Measurements from ENCODE around the gene PAM.

PAM gene

DNA sequence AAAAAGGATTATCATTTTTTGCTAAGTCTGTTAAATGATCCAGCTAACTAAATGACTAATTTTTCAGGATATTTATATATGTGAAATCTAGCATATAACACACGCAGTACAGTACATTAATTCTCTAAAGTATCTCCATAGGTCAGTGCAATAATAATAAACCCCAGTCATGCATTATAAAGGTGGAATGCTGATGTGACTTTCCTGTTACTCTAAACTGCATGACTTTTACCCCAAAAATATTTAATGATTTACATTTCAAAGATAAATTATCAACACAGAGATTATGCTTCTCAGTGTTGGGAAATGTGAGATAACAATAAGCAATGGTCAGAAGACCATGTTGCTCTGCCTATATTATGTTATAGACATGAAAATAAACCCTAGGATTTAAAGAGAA is 34.1 kb upstream of the PAM start:
- no peak overlapping the region for H3K4me3 ChIP-seq
- H3K4me1 ChIP-seq, result no peaks in the 10 kb centered on the region
- TF ChIP-seq Cebpa-rat (IDR thresholded peaks at IDR 0.05), result no peak

DNA sequence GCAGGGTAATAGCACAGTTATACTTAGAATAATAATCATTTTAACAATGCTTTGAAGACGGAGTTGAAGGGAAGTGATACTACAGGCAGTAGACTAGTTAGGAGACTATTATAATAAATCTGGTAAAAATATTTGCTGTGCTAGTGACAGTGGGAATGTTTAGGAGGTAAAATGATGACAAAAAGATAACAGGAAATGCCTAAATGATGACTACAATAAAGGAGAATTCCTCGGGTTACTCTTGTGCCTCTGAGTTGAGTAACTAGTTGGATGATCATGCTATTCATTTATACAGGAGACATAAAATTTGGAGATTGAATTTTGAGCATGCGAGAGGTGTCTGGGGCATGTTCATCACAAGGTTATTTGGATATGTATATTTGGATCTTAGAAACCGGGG is 32.2 kb upstream of the PAM start:
- H3K4me2 ChIP-seq, result no peak overlapping the region
- H4K20me1 ChIP-seq, result no peaks in the 10 kb centered on the region
- no peak overlapping the region for H3K9ac ChIP-seq
- no peak overlapping the region for H3K27ac ChIP-seq
- peaks cover 0 to 5% (median 0%) of the 10 kb centered on the region in 11 experiments; a peak in 1 of 22 replicates for H3K9me3 ChIP-seq (replicated peaks in 1 of 11)
- no peaks in the 10 kb centered on the region for H3K27me3 ChIP-seq
- H3K36me3 ChIP-seq, result no peaks in the 10 kb centered on the region
- no peak overlapping the region for H3K4me3 ChIP-seq
- H3K4me1 ChIP-seq, result no peaks in the 10 kb centered on the region
- TF ChIP-seq Cebpa-rat (IDR thresholded peaks at IDR 0.05), result no peak

More for the DNA sequence above, 34.1 kb upstream of the PAM start:
- Histone ChIP-seq H3K9me3 (replicated peaks in 1 of 11) (peaks cover 0 to 5% (median 0%) of the 10 kb centered on the region in 11 experiments; a peak in 1 of 22 replicates), H4K20me1 (no peaks in the 10 kb centered on the region), H3K27ac (no peak overlapping the region), H3K36me3 (no peaks in the 10 kb centered on the region), H3K4me2 (no peak overlapping the region), H3K27me3 (no peaks in the 10 kb centered on the region), H3K9ac (no peak overlapping the region)

DNA sequence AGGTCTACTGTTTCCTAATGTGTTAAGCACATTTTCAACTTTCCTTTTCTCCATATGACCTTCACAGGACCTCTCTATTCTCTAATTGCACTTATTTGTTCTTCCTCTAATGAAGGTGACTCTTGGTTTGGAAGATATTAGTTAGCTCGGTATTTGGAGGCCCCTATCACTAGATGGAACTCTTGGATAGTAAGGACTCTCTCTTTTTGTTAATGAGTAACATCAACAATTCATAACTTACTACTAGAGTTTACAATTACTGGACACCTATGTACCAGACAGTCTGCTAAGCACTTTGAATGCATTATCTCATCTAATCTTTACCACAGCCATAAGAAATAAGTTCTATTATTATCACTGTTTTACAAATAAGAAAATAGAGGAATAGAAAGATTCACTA is 23.4 kb upstream of the PAM start:
- no peak overlapping the region for H3K4me2 ChIP-seq
- H3K36me3 ChIP-seq, result no peaks in the 10 kb centered on the region
- H3K27me3 ChIP-seq, result no peaks in the 10 kb centered on the region
- TF ChIP-seq Cebpa-rat (IDR thresholded peaks at IDR 0.05), result no peak
- no peaks in the 10 kb centered on the region for H4K20me1 ChIP-seq
- no peak overlapping the region for H3K27ac ChIP-seq
- H3K9me3 ChIP-seq (replicated peaks in 1 of 11), result peaks cover 0 to 6% (median 0%) of the 10 kb centered on the region in 11 experiments; a peak in 1 of 22 replicates
- H3K9ac ChIP-seq, result no peak overlapping the region
- no peaks in the 10 kb centered on the region for H3K4me1 ChIP-seq
- H3K4me3 ChIP-seq, result no peak overlapping the region

DNA sequence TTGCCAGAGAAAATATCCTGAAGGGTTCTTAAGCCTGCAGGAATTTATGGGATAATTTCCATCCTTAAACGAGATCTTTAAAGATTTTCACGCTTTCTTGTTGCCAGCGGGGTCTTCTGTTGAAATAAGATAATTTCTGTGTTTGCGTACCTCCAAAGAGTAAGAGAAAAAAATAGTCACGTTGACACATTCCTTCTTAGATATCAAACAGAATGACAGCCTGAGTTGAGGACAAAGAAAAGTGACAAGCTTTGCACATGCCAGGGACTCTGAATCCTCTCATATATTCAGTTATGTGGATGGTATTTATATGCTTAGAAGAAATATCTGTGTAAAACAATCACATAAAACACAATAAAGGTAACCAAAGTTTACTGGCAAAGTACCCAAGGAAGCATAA is 21.6 kb upstream of the PAM start:
- no peaks in the 10 kb centered on the region for H4K20me1 ChIP-seq
- no peak overlapping the region for H3K9ac ChIP-seq
- no peaks in the 10 kb centered on the region for H3K27me3 ChIP-seq
- no peak overlapping the region for H3K27ac ChIP-seq
- peaks cover 0 to 6% (median 0%) of the 10 kb centered on the region in 11 experiments; a peak in 1 of 22 replicates for H3K9me3 ChIP-seq (replicated peaks in 1 of 11)
- H3K36me3 ChIP-seq, result no peaks in the 10 kb centered on the region
- H3K4me1 ChIP-seq, result peaks cover 0 to 4% (median 0%) of the 10 kb centered on the region in 10 experiments; a peak in 1 of 20 replicates
- no peak overlapping the region for H3K4me2 ChIP-seq
- H3K4me3 ChIP-seq, result no peak overlapping the region
- TF ChIP-seq Cebpa-rat (IDR thresholded peaks at IDR 0.05), result no peak

DNA sequence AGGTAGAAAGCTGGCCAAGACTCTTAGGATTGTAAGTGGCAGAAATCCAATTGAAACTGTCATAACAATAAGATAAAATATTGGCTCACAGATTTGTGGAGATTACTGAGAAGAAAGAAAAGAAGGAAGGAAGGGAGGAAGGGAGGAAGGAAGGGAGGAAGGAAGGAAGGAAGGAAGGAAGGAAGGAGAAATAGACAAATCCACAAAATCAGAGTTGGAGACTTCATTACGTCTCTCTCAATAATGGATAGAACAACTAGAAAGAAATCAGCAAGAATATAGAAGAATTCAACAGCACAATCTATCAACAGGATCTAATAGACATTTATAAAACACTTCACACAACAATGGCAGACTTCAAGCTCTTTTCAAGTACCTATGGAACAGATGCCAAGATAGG is 17.9 kb upstream of the PAM start:
- TF ChIP-seq Cebpa-rat (IDR thresholded peaks at IDR 0.05), result no peak
- Histone ChIP-seq H3K9me3 (replicated peaks in 1 of 11) (no peaks in the 10 kb centered on the region), H3K27me3 (no peaks in the 10 kb centered on the region), H3K9ac (no peak overlapping the region), H3K36me3 (no peaks in the 10 kb centered on the region), H3K4me2 (peak overlapping the region in 5 of 11 experiments; percentile 1 to 26 (median 16); a peak in 1 of 22 replicates), H3K27ac (no peak overlapping the region), H3K4me3 (no peak overlapping the region), H3K4me1 (peaks cover 0 to 4% (median 0%) of the 10 kb centered on the region in 10 experiments; a peak in 1 of 20 replicates), H4K20me1 (no peaks in the 10 kb centered on the region)

DNA sequence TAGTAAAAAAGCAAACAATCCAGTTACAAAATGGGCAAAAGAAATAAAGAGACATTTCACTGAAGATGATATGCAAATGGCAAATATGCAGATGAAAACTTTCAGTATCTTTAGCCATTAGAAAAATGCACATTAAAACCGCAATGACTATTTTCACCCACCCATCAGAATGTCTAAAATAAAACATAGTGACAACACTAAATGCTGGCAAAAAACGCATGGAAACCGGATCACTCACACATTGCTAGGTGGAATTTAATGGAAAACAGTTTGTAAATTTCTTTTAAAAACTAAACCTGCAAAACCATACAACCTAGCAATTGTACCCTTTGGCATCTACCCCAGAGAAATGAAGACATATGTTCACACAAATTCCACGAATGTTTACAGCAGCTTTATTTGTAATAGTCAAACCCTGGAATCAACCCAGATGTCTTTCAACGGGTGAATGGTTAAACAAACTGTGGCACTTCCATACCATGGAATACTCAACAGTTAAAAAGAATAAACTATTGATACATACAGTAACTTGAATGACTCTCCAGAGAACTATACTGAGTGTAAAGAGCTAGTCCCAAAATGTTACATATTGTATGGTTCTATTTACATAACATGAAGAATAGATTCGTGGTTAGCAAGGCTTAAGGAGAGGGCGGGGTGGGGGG is 17.2 kb upstream of the PAM start:
- Histone ChIP-seq H3K9ac (no peak overlapping the region), H4K20me1 (no peaks in the 10 kb centered on the region), H3K27ac (no peak overlapping the region), H3K27me3 (no peaks in the 10 kb centered on the region), H3K4me2 (no peak overlapping the region), H3K4me3 (no peak overlapping the region), H3K36me3 (no peaks in the 10 kb centered on the region), H3K9me3 (replicated peaks in 1 of 11) (no peaks in the 10 kb centered on the region), H3K4me1 (peaks cover 0 to 4% (median 0%) of the 10 kb centered on the region in 10 experiments; a peak in 1 of 20 replicates)
- TF ChIP-seq Cebpa-rat (IDR thresholded peaks at IDR 0.05), result no peak

DNA sequence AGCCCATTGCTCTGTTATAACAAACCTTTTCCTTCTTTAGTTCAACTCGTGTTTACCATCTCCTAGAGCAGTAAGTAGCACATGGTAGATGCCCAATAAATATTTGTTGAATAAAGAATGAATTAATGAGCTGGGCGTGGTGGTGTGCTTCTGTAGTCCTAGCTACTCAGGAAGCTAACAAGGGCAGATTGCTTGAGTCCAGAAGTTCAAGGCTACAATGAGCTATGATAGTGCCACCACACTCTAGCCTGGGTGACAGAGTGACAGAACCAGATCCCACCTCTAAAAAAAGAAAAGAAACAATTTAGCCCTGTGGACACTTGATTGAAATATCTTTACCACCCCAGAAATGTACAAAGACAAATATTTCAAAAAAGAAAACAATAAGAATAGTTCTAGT is 14.6 kb upstream of the PAM start:
- no peak overlapping the region for H3K9ac ChIP-seq
- H3K27me3 ChIP-seq, result no peaks in the 10 kb centered on the region
- no peak for TF ChIP-seq Cebpa-rat (IDR thresholded peaks at IDR 0.05)
- H4K20me1 ChIP-seq, result no peaks in the 10 kb centered on the region
- no peak overlapping the region for H3K4me2 ChIP-seq
- peaks cover 0 to 4% (median 0%) of the 10 kb centered on the region in 10 experiments; a peak in 1 of 20 replicates for H3K4me1 ChIP-seq
- no peak overlapping the region for H3K4me3 ChIP-seq
- no peak overlapping the region for H3K27ac ChIP-seq
- H3K36me3 ChIP-seq, result no peaks in the 10 kb centered on the region
- no peaks in the 10 kb centered on the region for H3K9me3 ChIP-seq (replicated peaks in 1 of 11)

DNA sequence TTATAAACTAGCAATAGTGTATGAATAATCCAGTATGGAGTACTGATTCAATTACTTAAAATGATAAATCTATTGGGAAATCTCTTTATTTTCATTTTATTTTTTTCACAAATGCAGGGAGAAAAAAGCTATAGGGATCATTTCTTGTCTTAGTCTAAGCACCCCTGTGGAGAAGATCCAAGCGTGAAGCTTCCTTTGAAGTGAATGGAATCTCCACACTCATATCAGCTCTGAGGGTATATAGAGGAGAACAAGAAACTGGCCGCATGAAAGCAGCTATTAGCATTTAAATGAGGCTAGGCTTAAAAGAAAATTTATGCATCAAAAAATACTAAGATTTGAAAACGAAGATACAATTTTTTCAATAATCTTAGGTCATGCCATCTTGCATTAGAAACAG is 12.9 kb upstream of the PAM start:
- H3K4me2 ChIP-seq, result no peak overlapping the region

DNA sequence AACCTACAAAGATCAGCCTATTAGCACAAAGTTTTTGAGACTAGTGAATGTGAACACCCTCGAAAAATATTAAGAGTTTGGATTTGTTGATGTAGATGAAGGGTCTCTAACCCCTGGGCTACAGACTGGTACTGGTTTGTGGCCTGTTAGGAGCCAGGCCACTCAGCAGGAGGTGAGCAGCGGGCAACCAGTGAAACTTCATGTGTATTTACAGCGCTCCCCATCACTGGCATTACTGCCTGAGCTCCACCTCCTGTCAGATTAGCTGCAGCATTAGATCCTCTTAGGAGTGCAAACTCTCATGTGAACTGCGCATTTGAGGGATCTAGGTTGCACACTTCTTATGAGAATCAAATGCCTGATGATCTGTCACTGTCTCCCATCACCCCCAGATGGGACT is 11.2 kb upstream of the PAM start:
- H3K4me1 ChIP-seq, result peaks cover 0 to 7% (median 0%) of the 10 kb centered on the region in 10 experiments; a peak in 1 of 20 replicates
- H3K27ac ChIP-seq, result no peak overlapping the region
- no peaks in the 10 kb centered on the region for H4K20me1 ChIP-seq
- H3K4me2 ChIP-seq, result no peak overlapping the region
- TF ChIP-seq Cebpa-rat (IDR thresholded peaks at IDR 0.05), result no peak
- H3K4me3 ChIP-seq, result no peak overlapping the region
- H3K9ac ChIP-seq, result no peak overlapping the region
- no peaks in the 10 kb centered on the region for H3K9me3 ChIP-seq (replicated peaks in 1 of 11)
- H3K27me3 ChIP-seq, result no peaks in the 10 kb centered on the region
- H3K36me3 ChIP-seq, result no peaks in the 10 kb centered on the region

More for the DNA sequence above, 12.9 kb upstream of the PAM start:
- no peak overlapping the region for H3K27ac ChIP-seq
- no peak overlapping the region for H3K9ac ChIP-seq
- H3K36me3 ChIP-seq, result no peaks in the 10 kb centered on the region
- no peaks in the 10 kb centered on the region for H3K27me3 ChIP-seq
- H4K20me1 ChIP-seq, result no peaks in the 10 kb centered on the region
- peaks cover 0 to under 1% (median 0%) of the 10 kb centered on the region in 10 experiments; a peak in 2 of 20 replicates for H3K4me1 ChIP-seq
- no peak for TF ChIP-seq Cebpa-rat (IDR thresholded peaks at IDR 0.05)
- no peak overlapping the region for H3K4me3 ChIP-seq
- no peaks in the 10 kb centered on the region for H3K9me3 ChIP-seq (replicated peaks in 1 of 11)

Measured in BLaER1 treated with 17β-estradiol and CSF1 and Interleukin-3, amounts not matched to agents 10 nM and 100 nM (cell line).